ENCODE results near the gene AKT3.

Gene AKT3

DNA sequence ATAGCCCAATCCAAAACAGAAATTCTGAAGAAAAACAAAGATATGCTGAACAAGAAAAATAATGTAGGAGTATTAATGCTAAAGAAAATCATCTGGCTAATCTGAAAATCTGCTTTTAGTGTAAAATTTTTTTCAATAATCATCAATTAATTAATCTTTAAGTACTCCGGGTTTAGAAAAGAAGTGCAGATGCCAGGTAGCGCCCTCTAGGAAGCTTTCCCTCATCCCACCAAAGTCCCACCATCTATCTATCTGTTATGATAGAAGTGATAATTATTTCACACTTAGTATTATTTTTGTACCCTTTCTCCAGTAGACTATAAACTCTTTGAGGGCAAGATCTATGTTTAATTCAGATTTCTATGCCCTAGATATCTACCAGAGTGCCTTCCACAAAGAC is 240.3 kb downstream of the AKT3 start:
- H3K27ac Mint-ChIP-seq = no peak overlapping the region
- H3K36me3 Mint-ChIP-seq (ENCODE audit: low read depth) = peaks cover 31% of the 10 kb centered on the region
- no peak for DNase-seq
- no peaks in the 10 kb centered on the region for H3K9me3 Mint-ChIP-seq
- H3K4me3 Mint-ChIP-seq = no peak overlapping the region
- H3K4me1 Mint-ChIP-seq = no peaks in the 10 kb centered on the region
- H3K27me3 Mint-ChIP-seq (ENCODE audit: low read depth, poor library complexity) = peaks cover 6% of the 10 kb centered on the region
- TF ChIP-seq, protein P1, sequence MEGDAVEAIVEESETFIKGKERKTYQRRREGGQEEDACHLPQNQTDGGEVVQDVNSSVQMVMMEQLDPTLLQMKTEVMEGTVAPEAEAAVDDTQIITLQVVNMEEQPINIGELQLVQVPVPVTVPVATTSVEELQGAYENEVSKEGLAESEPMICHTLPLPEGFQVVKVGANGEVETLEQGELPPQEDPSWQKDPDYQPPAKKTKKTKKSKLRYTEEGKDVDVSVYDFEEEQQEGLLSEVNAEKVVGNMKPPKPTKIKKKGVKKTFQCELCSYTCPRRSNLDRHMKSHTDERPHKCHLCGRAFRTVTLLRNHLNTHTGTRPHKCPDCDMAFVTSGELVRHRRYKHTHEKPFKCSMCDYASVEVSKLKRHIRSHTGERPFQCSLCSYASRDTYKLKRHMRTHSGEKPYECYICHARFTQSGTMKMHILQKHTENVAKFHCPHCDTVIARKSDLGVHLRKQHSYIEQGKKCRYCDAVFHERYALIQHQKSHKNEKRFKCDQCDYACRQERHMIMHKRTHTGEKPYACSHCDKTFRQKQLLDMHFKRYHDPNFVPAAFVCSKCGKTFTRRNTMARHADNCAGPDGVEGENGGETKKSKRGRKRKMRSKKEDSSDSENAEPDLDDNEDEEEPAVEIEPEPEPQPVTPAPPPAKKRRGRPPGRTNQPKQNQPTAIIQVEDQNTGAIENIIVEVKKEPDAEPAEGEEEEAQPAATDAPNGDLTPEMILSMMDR (IDR thresholded peaks at IDR 0.05) = no peak

DNA sequence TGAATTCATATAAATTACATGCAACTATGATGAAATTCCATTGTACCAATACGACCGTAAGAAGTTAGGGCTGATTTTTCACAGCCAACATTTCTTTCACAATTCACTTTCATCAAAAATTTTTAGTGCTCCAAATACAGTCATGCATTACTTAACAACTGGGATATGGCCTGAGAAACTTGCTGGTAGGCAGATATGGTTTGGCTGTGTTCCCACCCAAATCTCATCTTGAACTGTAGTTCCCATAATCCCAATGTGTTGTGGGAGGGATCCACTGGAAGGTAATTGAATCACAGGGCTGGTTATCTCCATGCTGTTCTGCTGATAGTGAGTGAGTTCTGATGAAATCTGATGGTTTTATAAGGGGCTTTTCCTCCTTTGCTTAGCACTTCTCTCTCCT is 244.4 kb downstream of the AKT3 start:
- Mint-ChIP-seq H3K36me3 (ENCODE audit: low read depth) (peaks cover 68% of the 10 kb centered on the region), H3K27me3 (ENCODE audit: low read depth, poor library complexity) (peaks cover 6% of the 10 kb centered on the region), H3K4me1 (no peaks in the 10 kb centered on the region), H3K4me3 (no peak overlapping the region), H3K27ac (no peak overlapping the region), H3K9me3 (peaks cover 21% of the 10 kb centered on the region)
- no peak for DNase-seq
- TF ChIP-seq, protein P1 (IDR thresholded peaks at IDR 0.05) = no peak

DNA sequence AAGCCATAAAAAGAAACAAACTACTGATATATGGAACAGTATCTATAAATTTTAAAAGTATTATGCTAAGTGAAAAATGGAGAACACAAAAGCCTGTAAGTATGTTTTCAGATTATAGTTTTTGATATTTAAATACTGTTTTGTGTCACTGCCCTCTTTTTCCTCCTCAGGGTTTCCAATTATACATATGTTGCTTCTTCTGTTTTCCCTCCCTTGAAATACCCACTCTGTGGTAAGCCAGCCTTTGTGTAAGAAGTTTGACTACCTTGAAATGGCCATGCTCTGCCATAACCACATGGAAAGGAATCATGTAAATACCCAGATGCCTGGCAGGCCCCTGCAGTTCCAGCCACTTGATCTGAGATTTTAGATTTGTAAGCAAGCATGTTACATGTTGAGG is 248.3 kb downstream of the AKT3 start:
- H3K36me3 Mint-ChIP-seq (ENCODE audit: low read depth) = peaks cover 50% of the 10 kb centered on the region
- no peak overlapping the region for H3K27ac Mint-ChIP-seq
- H3K27me3 Mint-ChIP-seq (ENCODE audit: low read depth, poor library complexity) = no peaks in the 10 kb centered on the region
- DNase-seq = no peak
- peaks cover 21% of the 10 kb centered on the region for H3K9me3 Mint-ChIP-seq
- H3K4me1 Mint-ChIP-seq = no peaks in the 10 kb centered on the region
- no peak overlapping the region for H3K4me3 Mint-ChIP-seq
- TF ChIP-seq, protein P1 (IDR thresholded peaks at IDR 0.05) = no peak

DNA sequence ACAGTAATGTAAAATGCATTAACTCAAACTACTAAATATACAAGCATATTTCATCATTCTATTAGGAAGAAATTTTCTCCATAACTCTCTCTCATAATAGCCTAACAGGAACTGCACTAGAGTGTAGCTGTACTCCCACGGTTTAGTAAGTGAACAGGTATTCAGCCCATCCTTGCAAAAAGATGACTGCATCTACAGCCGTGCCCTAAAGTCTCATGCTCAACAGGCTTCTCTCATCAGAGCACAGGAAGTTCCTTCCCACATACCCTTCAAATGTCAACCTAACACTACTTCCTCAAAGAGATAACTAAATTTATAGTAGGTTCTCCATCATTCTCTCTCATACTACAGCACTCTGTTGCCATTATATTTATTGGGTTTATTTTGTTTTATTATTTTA is 251.6 kb downstream of the AKT3 start:
- DNase-seq = no peak
- Mint-ChIP-seq H3K9me3 (peaks cover 18% of the 10 kb centered on the region), H3K36me3 (ENCODE audit: low read depth) (peaks cover 32% of the 10 kb centered on the region), H3K4me3 (no peak overlapping the region), H3K4me1 (no peaks in the 10 kb centered on the region), H3K27me3 (ENCODE audit: low read depth, poor library complexity) (no peaks in the 10 kb centered on the region), H3K27ac (no peak overlapping the region)
- TF ChIP-seq, protein P1 (IDR thresholded peaks at IDR 0.05) = no peak

DNA sequence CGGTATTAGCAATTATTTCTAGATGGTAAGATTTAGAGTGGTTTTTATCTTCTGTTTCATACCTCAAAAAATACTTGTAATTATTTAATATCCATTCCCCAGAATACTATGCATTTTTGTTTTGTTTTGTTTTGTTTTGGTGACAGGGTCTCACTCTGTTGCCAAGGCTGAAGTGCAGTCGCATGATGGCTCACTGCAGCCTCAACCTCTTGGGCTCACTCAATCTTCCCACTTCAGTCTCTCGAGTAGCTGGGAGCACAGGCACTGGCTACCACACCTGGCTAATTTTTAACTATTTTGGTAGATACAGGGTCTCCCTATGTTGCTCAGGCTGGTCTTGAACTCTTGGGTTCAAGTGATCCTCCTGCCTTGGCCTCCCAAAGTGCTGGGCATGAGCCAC is 252.7 kb downstream of the AKT3 start:
- TF ChIP-seq, protein P1 (IDR thresholded peaks at IDR 0.05) = no peak
- Mint-ChIP-seq H3K27ac (no peak overlapping the region), H3K27me3 (ENCODE audit: low read depth, poor library complexity) (no peaks in the 10 kb centered on the region), H3K36me3 (ENCODE audit: low read depth) (peaks cover 21% of the 10 kb centered on the region), H3K9me3 (peaks cover 11% of the 10 kb centered on the region), H3K4me1 (no peaks in the 10 kb centered on the region), H3K4me3 (no peak overlapping the region)
- no peak for DNase-seq

DNA sequence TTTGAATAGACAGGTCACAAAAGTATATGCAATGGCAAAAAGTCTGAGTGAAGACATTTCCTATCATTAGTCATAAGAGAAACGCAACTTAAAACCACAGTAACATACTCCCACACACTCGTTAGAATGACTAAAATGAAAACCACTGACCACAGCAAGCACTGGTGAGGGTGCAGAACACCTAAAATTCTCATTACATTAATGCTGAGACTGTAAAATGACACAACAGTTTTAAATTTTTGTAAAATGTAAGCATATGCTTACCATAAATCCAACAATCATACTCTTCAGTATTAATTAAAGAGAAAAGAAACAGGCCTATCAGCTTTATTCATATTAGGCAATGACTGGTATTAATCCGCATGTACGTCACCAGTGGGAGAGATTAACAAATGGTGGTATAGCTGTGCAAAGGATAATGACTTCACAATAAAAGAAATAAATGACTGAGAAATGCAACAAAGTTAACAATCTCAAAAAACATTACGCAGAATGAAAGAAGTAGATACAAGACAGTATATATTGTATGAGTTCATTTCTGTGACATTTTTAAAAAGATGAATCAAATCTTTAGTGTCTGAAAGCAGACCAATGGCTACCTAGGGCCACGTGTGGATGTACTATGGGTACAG is 253.5 kb downstream of the AKT3 start:
- DNase-seq = no peak
- no peak overlapping the region for H3K4me3 Mint-ChIP-seq
- peaks cover 15% of the 10 kb centered on the region for H3K36me3 Mint-ChIP-seq (ENCODE audit: low read depth)
- TF ChIP-seq, protein P1 (IDR thresholded peaks at IDR 0.05) = no peak
- no peaks in the 10 kb centered on the region for H3K27me3 Mint-ChIP-seq (ENCODE audit: low read depth, poor library complexity)
- peaks cover 5% of the 10 kb centered on the region for H3K9me3 Mint-ChIP-seq
- H3K27ac Mint-ChIP-seq = no peak overlapping the region
- H3K4me1 Mint-ChIP-seq = no peaks in the 10 kb centered on the region
